ENCODE data around the gene CCNB2.

- TF ChIP-seq SUZ12 (IDR thresholded peaks at IDR 0.05) (no peak), BHLHE40 (IDR thresholded peaks at IDR 0.05; ENCODE audit: borderline replicate concordance) (no peak), CTBP1 (IDR thresholded peaks at IDR 0.05; ENCODE audit: borderline replicate concordance) (no peak), FOXA1 (IDR thresholded peaks at IDR 0.05) (no peak), L3MBTL2 (conservative IDR thresholded peaks at IDR 0.05) (no peak), FOXM1 (IDR thresholded peaks at IDR 0.05; ENCODE audit: borderline replicate concordance) (no peak)
Measured at GRCh38 chr15:59140422-59141226, 35.7 kb downstream of the CCNB2 start.
